ENCODE measurements around the gene NACC1.

The NACC1 gene

GRCh38 chr19:13117772-13118423 is at the start of gene NACC1:
TSS of gene NACC1 (plus strand) at chr19:13118264. CDS start at chr19:13135208, 16,944 bp downstream.
- DNase-seq = peak; percentile 85 to 90

- DNase-seq = no peak
These were observed 48.4 kb upstream of the NACC1 start for GRCh38 chr19:13069415-13070359.

- DNase-seq = no peak
These were observed 47.5 kb upstream of the NACC1 start for GRCh38 chr19:13070425-13071140.

GRCh38 chr19:13071444-13072187 is 46.4 kb upstream of the NACC1 start:
- no peak for DNase-seq

GRCh38 chr19:13072188-13072908 is 45.7 kb upstream of the NACC1 start:
- DNase-seq = no peak

GRCh38 chr19:13073263-13073662 is 44.8 kb upstream of the NACC1 start:
- no peak for DNase-seq

- DNase-seq = no peak
These were observed 43.7 kb upstream of the NACC1 start for GRCh38 chr19:13074378-13074777.

GRCh38 chr19:13076320-13076719 is 41.7 kb upstream of the NACC1 start:
- DNase-seq = no peak

GRCh38 chr19:13076787-13077186 is 41.3 kb upstream of the NACC1 start:
- DNase-seq = no peak

- DNase-seq = no peak
These were observed 40.8 kb upstream of the NACC1 start for GRCh38 chr19:13077240-13077639.

- DNase-seq = no peak
These were observed 39.7 kb upstream of the NACC1 start for GRCh38 chr19:13078381-13078780.

GRCh38 chr19:13078897-13079541 is 39.0 kb upstream of the NACC1 start:
- no peak for DNase-seq

GRCh38 chr19:13079542-13079986 is 38.5 kb upstream of the NACC1 start:
- DNase-seq = no peak

- no peak for DNase-seq
These were observed 35.7 kb upstream of the NACC1 start for GRCh38 chr19:13082192-13083007.

- DNase-seq = no peak
These were observed 35.1 kb upstream of the NACC1 start for GRCh38 chr19:13083008-13083404.

- no peak for DNase-seq
These were observed 34.4 kb upstream of the NACC1 start for GRCh38 chr19:13083627-13084026.

- DNase-seq = no peak
These were observed 32.4 kb upstream of the NACC1 start for GRCh38 chr19:13085666-13086065.

- DNase-seq = no peak
These were observed 31.7 kb upstream of the NACC1 start for GRCh38 chr19:13086341-13086740.

- no peak for DNase-seq
These were observed 30.8 kb upstream of the NACC1 start for GRCh38 chr19:13087295-13087694.

- DNase-seq = no peak
These were observed 30.1 kb upstream of the NACC1 start for GRCh38 chr19:13087795-13088537.

Data from inflammatory macrophage treated with lipopolysaccharide for 1 hour (primary cell).